HEK293 (cell line): Measurements from ENCODE around the gene C11orf91.

Experiments
- CTCF ChIA-PET: fragments of 350-600 bp; formaldehyde crosslinking; extraction: SDS; loops from one replicate; lab custom pipeline; 2021; ENCODE audit warnings: antibody characterized with exemption; lab: Yijun Ruan, JAX
- POLR2A ChIA-PET: fragments of 300-600 bp; formaldehyde crosslinking; extraction: SDS; loops from one replicate; lab custom pipeline; 2020; ENCODE audit warnings: antibody characterized with exemption, inconsistent platforms; lab: Yijun Ruan, JAX
- H3K27ac ChIP-seq: fragments of 200-500 bp; sonication (Bioruptor generic); 2 replicates; pipeline ENCODE4 v1.5.1; 2014; ENCODE audit warnings: low read depth, low read length, control low read depth, inconsistent platforms; ENCODE audit errors: extremely low read depth
- H3K36me3 ChIP-seq, 2 experiments: fragments of 200-500 bp in 1 of 2; sonication (Bioruptor generic) in 1 of 2; 1 replicate in 1 of 2; 2 replicates in 1 of 2; pipeline ENCODE4 v1.5.1; 2014 to 2017; ENCODE audit warnings: inconsistent platforms in 2 of 2, low read length in 2 of 2; ENCODE audit not compliant: control insufficient read depth in 2 of 2, insufficient read depth in 1 of 2
- H3K4me1 ChIP-seq: fragments of 200-500 bp; sonication (Bioruptor generic); 2 replicates; pipeline ENCODE4 v1.5.1; 2014; ENCODE audit warnings: mild to moderate bottlenecking, low read length, inconsistent platforms; ENCODE audit not compliant: control insufficient read depth, insufficient read depth
- H3K4me3 ChIP-seq: 2 replicates; pipeline ENCODE4 v1.5.1; 2011; ENCODE audit warnings: low read depth, mild to moderate bottlenecking, control low read depth, low read length, moderate library complexity
- H3K9me3 ChIP-seq: fragments of 200-500 bp; sonication (Bioruptor generic); 2 replicates; pipeline ENCODE4 v1.5.1; 2014; ENCODE audit warnings: low read depth, low read length, inconsistent platforms; ENCODE audit not compliant: control insufficient read depth, insufficient read depth
- PRDM1 ChIP-seq: fragments of 450-650 bp; formaldehyde crosslinking; IDR thresholded peaks from 2 replicates; pipeline ENCODE4; 2016; ENCODE audit warnings: missing biosample characterization, missing genetic modification characterization
- SCRT1 ChIP-seq: fragments of 450-650 bp; formaldehyde crosslinking; IDR thresholded peaks from 2 replicates; pipeline ENCODE4 v1.5.1; 2016; ENCODE audit warnings: missing biosample characterization, missing genetic modification characterization, borderline replicate concordance
- SP2 ChIP-seq: fragments of 450-650 bp; formaldehyde crosslinking; IDR thresholded peaks from 2 replicates; pipeline ENCODE4 v1.5.1; 2016; ENCODE audit warnings: missing biosample characterization, missing genetic modification characterization
- SP7 ChIP-seq: fragments of 450-650 bp; formaldehyde crosslinking; IDR thresholded peaks from 2 replicates; pipeline ENCODE4 v1.5.1; 2016; ENCODE audit warnings: missing biosample characterization, missing genetic modification characterization
- ZBTB20 ChIP-seq: fragments of 450-650 bp; formaldehyde crosslinking; IDR thresholded peaks from 2 replicates; pipeline ENCODE4 v1.5.1; 2016; ENCODE audit warnings: missing biosample characterization, missing genetic modification characterization
- ZFP41 ChIP-seq: fragments of 450-650 bp; formaldehyde crosslinking; IDR thresholded peaks from 2 replicates; pipeline ENCODE4 v1.5.1; 2016; ENCODE audit warnings: missing biosample characterization, missing genetic modification characterization, borderline replicate concordance
- ZNF146 ChIP-seq: fragments of 450-650 bp; formaldehyde crosslinking; IDR thresholded peaks from 2 replicates; pipeline ENCODE4 v1.5.1; 2016; ENCODE audit warnings: missing biosample characterization, missing genetic modification characterization
- ZNF157 ChIP-seq: fragments of 450-650 bp; formaldehyde crosslinking; IDR thresholded peaks from 2 replicates; pipeline ENCODE4 v1.5.1; 2016; ENCODE audit warnings: missing biosample characterization, missing genetic modification characterization
- ZNF23 ChIP-seq: fragments of 450-650 bp; formaldehyde crosslinking; IDR thresholded peaks from 2 replicates; pipeline ENCODE4 v1.5.1; 2016; ENCODE audit warnings: missing biosample characterization, missing genetic modification characterization, borderline replicate concordance
- ZNF239 ChIP-seq: fragments of 450-650 bp; formaldehyde crosslinking; IDR thresholded peaks from 2 replicates; pipeline ENCODE4 v1.5.1; 2016; ENCODE audit warnings: missing biosample characterization, missing genetic modification characterization
- ZNF394 ChIP-seq: fragments of 450-650 bp; formaldehyde crosslinking; IDR thresholded peaks from 2 replicates; pipeline ENCODE4 v1.5.1; 2016; ENCODE audit warnings: missing biosample characterization, missing genetic modification characterization, mild to moderate bottlenecking, moderate library complexity, borderline replicate concordance
- ZNF514 ChIP-seq: fragments of 450-650 bp; formaldehyde crosslinking; IDR thresholded peaks from 2 replicates; pipeline ENCODE4 v1.5.1; 2016; ENCODE audit warnings: missing biosample characterization, missing genetic modification characterization
- ZNF530 ChIP-seq: fragments of 450-650 bp; formaldehyde crosslinking; IDR thresholded peaks from 2 replicates; pipeline ENCODE4 v1.5.1; 2016; ENCODE audit warnings: low read depth, missing biosample characterization, missing genetic modification characterization
- ZNF785 ChIP-seq: fragments of 450-650 bp; formaldehyde crosslinking; IDR thresholded peaks from 2 replicates; pipeline ENCODE4 v1.5.1; 2016; ENCODE audit warnings: missing biosample characterization, missing genetic modification characterization
- ZNF830 ChIP-seq: fragments of 450-650 bp; IDR thresholded peaks from 2 replicates; pipeline ENCODE4 v1.5.0; 2018; ENCODE audit warnings: missing biosample characterization, missing genetic modification characterization, low read depth, mild to moderate bottlenecking, moderate library complexity
- TF ChIP-seq, protein P1 (sequence below): fragments of 450-650 bp; formaldehyde crosslinking; IDR thresholded peaks from 2 replicates; pipeline ENCODE4 v1.5.1; 2017; ENCODE audit warnings: missing biosample characterization, missing genetic modification characterization
- TF ChIP-seq, protein P2 (sequence below): fragments of 450-650 bp; formaldehyde crosslinking; IDR thresholded peaks from 2 replicates; pipeline ENCODE4 v1.5.1; 2016; ENCODE audit warnings: missing biosample characterization, missing genetic modification characterization
- TF ChIP-seq, protein P3 (sequence below): fragments of 450-650 bp; formaldehyde crosslinking; IDR thresholded peaks from 2 replicates; pipeline ENCODE4 v1.5.1; 2016; ENCODE audit warnings: missing biosample characterization, missing genetic modification characterization, low read depth
- TF ChIP-seq, protein P4 (sequence below): fragments of 450-650 bp; formaldehyde crosslinking; IDR thresholded peaks from 2 replicates; pipeline ENCODE4 v1.5.0; 2017; ENCODE audit warnings: missing biosample characterization, missing genetic modification characterization, borderline replicate concordance
- TF ChIP-seq, protein P5 (sequence below): fragments of 450-650 bp; formaldehyde crosslinking; IDR thresholded peaks from 2 replicates; pipeline ENCODE4 v1.5.1; 2016; ENCODE audit warnings: missing biosample characterization, missing genetic modification characterization
- TF ChIP-seq, protein P6 (sequence below): fragments of 450-650 bp; formaldehyde crosslinking; IDR thresholded peaks from 2 replicates; pipeline ENCODE4 v1.5.1; 2016; ENCODE audit warnings: missing biosample characterization, missing genetic modification characterization

Gene C11orf91

DNA sequence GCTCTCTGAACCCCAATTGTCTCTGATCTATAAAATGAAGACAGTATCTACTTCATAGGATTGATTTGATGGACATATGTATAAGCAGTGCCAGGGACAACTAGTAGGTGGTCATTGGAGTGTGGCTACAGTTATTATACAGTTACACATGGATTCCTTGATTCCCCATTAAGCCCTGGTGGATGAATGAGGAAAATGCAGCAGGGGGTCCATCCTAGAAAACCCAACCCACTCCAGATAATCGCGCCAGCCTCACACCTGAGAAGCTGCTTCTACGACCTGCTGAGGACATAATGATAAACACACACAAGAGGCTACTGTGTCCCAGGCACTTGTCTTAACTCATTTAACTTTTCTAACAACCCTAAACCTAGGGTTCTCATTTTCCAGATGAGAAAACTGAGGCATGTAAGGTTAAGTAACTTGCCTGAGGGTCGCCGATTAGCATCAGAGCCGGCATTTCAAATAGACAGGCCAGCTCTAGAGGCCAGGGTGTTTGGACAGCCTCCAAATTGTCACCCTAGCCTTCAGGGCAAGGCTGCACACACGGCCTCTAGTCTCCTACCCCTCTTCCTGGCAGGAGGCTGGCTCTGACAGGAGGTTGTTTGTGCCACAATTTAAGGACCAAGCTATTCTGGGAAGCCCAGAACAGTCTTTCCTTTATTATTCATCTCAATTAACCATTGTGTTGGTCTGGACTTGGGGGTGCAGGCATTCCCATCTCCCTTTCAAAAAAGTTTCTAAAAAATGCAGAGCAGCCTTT lies 3.8 kb upstream of the C11orf91 start:
- TF ChIP-seq ZFP41 (tag by site-specific recombination), result no peak
- TF ChIP-seq, protein P1, sequence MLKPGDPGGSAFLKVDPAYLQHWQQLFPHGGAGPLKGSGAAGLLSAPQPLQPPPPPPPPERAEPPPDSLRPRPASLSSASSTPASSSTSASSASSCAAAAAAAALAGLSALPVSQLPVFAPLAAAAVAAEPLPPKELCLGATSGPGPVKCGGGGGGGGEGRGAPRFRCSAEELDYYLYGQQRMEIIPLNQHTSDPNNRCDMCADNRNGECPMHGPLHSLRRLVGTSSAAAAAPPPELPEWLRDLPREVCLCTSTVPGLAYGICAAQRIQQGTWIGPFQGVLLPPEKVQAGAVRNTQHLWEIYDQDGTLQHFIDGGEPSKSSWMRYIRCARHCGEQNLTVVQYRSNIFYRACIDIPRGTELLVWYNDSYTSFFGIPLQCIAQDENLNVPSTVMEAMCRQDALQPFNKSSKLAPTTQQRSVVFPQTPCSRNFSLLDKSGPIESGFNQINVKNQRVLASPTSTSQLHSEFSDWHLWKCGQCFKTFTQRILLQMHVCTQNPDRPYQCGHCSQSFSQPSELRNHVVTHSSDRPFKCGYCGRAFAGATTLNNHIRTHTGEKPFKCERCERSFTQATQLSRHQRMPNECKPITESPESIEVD (tag by site-specific recombination), result no peak
- no peak for TF ChIP-seq PRDM1
- TF ChIP-seq, protein P2, sequence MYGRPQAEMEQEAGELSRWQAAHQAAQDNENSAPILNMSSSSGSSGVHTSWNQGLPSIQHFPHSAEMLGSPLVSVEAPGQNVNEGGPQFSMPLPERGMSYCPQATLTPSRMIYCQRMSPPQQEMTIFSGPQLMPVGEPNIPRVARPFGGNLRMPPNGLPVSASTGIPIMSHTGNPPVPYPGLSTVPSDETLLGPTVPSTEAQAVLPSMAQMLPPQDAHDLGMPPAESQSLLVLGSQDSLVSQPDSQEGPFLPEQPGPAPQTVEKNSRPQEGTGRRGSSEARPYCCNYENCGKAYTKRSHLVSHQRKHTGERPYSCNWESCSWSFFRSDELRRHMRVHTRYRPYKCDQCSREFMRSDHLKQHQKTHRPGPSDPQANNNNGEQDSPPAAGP (tag by site-specific recombination), result no peak
- TF ChIP-seq ZNF530 (tag by site-specific recombination), result no peak
- TF ChIP-seq, protein P3, sequence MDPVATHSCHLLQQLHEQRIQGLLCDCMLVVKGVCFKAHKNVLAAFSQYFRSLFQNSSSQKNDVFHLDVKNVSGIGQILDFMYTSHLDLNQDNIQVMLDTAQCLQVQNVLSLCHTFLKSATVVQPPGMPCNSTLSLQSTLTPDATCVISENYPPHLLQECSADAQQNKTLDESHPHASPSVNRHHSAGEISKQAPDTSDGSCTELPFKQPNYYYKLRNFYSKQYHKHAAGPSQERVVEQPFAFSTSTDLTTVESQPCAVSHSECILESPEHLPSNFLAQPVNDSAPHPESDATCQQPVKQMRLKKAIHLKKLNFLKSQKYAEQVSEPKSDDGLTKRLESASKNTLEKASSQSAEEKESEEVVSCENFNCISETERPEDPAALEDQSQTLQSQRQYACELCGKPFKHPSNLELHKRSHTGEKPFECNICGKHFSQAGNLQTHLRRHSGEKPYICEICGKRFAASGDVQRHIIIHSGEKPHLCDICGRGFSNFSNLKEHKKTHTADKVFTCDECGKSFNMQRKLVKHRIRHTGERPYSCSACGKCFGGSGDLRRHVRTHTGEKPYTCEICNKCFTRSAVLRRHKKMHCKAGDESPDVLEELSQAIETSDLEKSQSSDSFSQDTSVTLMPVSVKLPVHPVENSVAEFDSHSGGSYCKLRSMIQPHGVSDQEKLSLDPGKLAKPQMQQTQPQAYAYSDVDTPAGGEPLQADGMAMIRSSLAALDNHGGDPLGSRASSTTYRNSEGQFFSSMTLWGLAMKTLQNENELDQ, result no peak
- Histone ChIP-seq H3K9me3 (no peaks in the 10 kb centered on the region), H3K36me3 (peaks cover 0 to 40% of the 10 kb centered on the region in 2 experiments; a peak in 1 of 3 replicates), H3K4me1 (no peaks in the 10 kb centered on the region), H3K27ac (no peak overlapping the region), H3K4me3 (no peak overlapping the region)
- ChIA-PET POLR2A (interaction anchor here (1.8 kb wide), 1 partner anchor 32 kb away, joined by 7 read pairs; the partner anchor contains the start of gene CD59), CTCF (interaction anchor here (0.7 to 0.9 kb wide), 2 partner anchors 15 to 38 kb away, joined by 3 to 5 read pairs; no protein-coding TSS in a partner anchor)

DNA sequence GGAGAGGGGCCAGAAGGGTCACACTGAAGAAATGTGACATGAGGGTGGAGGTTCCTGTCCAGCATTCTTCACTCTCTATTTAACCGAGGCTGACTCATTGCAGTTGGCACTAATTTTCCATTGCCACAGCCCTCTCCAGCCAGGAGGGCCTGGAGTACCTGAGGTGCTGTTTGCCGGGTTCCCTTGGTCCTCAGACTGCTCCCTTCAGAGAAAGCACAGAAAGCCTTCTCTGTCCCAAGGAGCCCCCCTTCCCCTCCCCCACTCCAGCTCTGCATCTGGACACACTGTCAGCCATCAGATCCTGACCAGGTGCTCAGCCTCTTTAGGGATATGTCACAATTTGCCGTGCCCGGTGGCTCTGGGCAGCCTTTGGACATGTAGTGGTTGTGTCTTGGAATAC lies 3.2 kb upstream of the C11orf91 start:
- POLR2A ChIA-PET, result no interaction called here
- CTCF ChIA-PET, result interaction anchor here (0.9 to 1.5 kb wide), 2 partner anchors 15 to 39 kb away, joined by 3 to 6 read pairs; no protein-coding TSS in a partner anchor
- no peak for TF ChIP-seq ZBTB20 (tag by site-specific recombination)
- no peak for TF ChIP-seq ZNF394 (tag by site-specific recombination)
- TF ChIP-seq ZNF830, result no peak
- TF ChIP-seq SP7 (tag by site-specific recombination), result no peak
- TF ChIP-seq, protein P2 (tag by site-specific recombination), result no peak
- TF ChIP-seq, protein P4, sequence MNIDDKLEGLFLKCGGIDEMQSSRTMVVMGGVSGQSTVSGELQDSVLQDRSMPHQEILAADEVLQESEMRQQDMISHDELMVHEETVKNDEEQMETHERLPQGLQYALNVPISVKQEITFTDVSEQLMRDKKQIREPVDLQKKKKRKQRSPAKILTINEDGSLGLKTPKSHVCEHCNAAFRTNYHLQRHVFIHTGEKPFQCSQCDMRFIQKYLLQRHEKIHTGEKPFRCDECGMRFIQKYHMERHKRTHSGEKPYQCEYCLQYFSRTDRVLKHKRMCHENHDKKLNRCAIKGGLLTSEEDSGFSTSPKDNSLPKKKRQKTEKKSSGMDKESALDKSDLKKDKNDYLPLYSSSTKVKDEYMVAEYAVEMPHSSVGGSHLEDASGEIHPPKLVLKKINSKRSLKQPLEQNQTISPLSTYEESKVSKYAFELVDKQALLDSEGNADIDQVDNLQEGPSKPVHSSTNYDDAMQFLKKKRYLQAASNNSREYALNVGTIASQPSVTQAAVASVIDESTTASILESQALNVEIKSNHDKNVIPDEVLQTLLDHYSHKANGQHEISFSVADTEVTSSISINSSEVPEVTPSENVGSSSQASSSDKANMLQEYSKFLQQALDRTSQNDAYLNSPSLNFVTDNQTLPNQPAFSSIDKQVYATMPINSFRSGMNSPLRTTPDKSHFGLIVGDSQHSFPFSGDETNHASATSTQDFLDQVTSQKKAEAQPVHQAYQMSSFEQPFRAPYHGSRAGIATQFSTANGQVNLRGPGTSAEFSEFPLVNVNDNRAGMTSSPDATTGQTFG (tag by site-specific recombination), result no peak
- TF ChIP-seq SP2 (tag by site-specific recombination), result no peak
- TF ChIP-seq, protein P5, sequence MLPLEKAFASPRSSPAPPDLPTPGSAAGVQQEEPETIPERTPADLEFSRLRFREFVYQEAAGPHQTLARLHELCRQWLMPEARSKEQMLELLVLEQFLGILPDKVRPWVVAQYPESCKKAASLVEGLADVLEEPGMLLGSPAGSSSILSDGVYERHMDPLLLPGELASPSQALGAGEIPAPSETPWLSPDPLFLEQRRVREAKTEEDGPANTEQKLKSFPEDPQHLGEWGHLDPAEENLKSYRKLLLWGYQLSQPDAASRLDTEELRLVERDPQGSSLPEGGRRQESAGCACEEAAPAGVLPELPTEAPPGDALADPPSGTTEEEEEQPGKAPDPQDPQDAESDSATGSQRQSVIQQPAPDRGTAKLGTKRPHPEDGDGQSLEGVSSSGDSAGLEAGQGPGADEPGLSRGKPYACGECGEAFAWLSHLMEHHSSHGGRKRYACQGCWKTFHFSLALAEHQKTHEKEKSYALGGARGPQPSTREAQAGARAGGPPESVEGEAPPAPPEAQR (tag by site-specific recombination), result no peak
- TF ChIP-seq, protein P6, sequence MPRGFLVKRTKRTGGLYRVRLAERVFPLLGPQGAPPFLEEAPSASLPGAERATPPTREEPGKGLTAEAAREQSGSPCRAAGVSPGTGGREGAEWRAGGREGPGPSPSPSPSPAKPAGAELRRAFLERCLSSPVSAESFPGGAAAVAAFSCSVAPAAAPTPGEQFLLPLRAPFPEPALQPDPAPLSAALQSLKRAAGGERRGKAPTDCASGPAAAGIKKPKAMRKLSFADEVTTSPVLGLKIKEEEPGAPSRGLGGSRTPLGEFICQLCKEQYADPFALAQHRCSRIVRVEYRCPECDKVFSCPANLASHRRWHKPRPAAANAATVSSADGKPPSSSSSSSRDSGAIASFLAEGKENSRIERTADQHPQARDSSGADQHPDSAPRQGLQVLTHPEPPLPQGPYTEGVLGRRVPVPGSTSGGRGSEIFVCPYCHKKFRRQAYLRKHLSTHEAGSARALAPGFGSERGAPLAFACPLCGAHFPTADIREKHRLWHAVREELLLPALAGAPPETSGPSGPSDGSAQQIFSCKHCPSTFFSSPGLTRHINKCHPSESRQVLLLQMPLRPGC, result no peak
- TF ChIP-seq ZNF23, result no peak
- no peak for TF ChIP-seq ZNF785 (tag by site-specific recombination)
- no peak for TF ChIP-seq ZNF146 (tag by site-specific recombination)
- no peak for TF ChIP-seq ZNF157 (tag by site-specific recombination)
- TF ChIP-seq ZNF514 (tag by site-specific recombination), result no peak
- TF ChIP-seq SCRT1 (tag by site-specific recombination), result no peak
- TF ChIP-seq ZNF239 (tag by site-specific recombination), result no peak
- no peak overlapping the region for H3K27ac ChIP-seq
- H3K36me3 ChIP-seq, result peaks cover 0 to 33% of the 10 kb centered on the region in 2 experiments; a peak in 1 of 3 replicates
- no peaks in the 10 kb centered on the region for H3K9me3 ChIP-seq
- H3K4me3 ChIP-seq, result no peak overlapping the region
- H3K4me1 ChIP-seq, result no peaks in the 10 kb centered on the region
